COLO829 (cell line): ENCODE results near the gene ZNF599.
"Not testable (repeated sequence)": the region's sequence is repeated elsewhere in the genome, so short reads cannot be mapped to it uniquely, and the experiment has no call there.

Source experiments
- DNase-seq: peaks from one replicate; pipeline ENCODE4 v3.0.0; 2012; ENCODE audit warnings: low spot score

The ZNF599 gene

GRCh38 chr19:34772697-34773554 lies at the start of gene ZNF599:
Gene ZNF599 (minus strand): TSS chr19:34773215. CDS start chr19:34772841, 374 bp downstream.
- peak; percentile 61 for DNase-seq

GRCh38 chr19:34818270-34818669 lies 45.3 kb upstream of the ZNF599 start:
- no peak for DNase-seq

DNA sequence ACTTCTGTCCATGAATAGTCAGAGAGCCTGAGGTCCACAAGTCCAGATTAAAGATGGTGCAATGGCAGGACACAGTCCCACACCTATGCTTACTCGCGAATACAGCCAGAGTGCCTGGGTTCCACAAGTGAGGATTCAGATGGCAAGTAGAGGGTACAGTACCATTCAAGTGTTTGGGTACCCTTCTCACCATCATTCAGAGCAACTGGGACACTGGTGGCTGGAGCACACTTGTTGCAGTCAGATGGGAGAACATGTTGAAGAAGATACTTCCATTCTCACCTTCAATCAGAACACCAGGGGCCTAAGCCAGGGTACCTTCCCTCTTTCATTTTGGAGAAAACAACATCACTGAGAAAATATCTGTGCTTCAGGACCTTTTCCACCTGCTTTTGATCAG lies 43.7 kb upstream of the ZNF599 start:
- no peak for DNase-seq

DNA sequence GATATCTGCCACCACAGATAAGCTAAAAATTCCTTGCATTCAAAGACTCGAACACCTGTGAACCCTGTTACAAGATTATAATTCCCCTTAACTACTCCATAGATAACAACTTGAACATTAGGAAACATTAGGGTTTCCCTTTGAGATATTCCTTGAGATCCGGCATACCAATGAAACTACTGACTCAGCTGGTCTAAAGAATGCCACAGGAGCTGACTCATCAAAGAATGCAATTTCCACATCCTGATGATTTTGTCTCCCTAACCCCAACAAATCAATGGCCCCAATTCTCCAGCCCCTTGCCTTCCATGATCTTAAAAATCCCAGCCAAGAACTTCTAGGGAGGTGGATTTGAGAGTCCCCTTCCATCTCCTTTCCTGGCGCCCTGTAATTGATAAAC lies 35.6 kb upstream of the ZNF599 start:
- DNase-seq = no peak

- DNase-seq = no peak
Observed at GRCh38 chr19:34806976-34807860, 34.2 kb upstream of the ZNF599 start.

DNA sequence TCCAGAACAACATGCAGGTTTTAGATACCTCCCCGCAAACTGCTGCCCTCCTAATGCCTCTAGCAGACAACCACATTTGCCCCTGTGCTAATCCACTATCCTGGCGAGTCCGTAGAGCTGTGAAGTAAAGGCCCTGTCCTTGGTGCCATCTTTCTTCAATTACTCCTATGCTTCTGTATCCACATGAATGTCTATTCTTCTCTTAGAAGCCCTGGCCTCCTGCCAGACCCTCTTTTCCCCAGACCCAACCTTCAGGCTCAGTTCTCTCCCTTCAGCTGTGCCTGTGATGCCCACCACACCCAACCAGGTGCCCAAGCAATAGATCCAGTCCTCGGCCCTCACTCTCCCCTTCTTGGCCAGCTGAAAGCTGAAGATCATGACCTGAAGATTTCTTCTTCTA lies 31.1 kb upstream of the ZNF599 start:
- DNase-seq = no peak

DNA sequence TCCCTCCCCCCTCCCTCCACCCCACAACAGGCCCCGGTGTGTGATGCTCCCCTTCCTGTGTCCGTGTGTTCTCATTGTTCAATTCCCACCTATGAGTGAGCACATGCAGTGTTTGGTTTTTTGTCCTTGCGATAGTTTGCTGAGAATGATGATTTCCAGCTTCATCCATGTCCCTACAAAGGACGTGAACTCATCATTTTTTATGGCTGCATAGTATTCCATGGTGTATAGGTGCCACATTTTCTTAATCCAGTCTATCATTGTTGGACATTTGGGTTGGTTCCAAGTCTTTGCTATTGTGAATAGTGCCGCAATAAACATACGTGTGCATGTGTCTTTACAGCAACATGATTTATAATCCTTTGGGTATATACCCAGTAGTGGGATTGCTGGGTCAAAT lies 23.9 kb upstream of the ZNF599 start:
- not testable (repeated sequence) for DNase-seq

DNA sequence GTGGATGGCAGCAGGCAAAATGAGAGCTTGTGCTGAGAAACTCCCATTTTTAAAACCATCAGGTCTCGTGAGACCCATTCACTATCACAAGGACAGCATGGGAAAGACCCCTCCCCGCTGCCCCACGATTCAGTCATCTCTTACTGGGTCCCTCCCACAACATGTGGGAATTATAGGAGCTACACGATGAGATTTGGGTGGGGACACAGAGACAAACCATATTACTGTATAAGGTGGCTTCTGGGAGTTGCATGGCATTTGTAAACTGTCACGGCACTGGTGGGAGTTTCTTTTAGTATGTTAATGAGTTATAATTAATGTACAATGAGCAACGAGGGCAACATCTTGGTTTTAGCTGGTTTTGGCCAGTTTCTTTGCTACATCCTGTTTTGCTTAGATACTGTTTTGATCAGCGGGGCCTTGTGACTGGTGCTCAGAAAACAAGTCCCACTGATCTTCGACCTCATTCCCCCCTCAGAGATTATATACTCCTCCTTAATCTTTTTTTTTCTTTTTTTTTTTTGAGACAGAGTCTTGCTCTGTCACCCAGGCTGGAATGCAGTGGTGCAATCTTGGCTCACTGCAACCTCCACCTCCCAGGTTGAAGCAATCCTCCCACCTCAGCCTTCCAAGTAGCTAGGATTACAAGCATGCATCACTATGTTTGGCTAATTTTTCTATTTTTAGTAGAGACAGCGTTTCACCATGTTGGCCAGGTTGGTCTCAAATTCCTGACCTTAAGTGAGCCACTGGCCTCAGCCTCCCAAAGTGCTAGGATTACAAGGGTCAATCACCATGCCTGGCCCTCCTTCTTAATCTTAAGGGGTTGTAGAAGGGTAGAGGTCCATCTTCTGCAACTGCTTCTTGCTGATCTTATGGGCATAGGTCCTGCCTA lies 21.3 kb upstream of the ZNF599 start:
- DNase-seq = no peak

- no peak for DNase-seq
Observed at GRCh38 chr19:34793565-34793964, 20.6 kb upstream of the ZNF599 start.

DNA sequence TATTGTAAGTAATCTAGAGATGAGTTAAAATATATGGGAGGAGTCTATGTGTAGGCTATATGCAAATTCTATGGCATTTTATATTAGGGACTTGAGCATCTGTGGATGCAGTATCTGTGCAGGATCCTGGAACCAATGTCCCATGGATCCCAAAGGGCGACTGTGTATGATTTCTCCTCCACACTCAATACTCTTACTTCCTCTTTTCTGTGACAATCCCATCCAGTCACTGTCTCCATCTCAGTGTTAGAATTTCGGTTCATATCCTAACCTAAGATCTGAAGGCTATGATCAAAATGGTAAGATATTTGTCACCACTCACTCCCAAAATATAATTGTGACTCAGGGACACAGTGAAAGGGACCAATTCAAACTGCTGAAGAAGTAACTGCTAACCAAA lies 15.1 kb upstream of the ZNF599 start:
- no peak for DNase-seq

GRCh38 chr19:34787059-34787824 lies 14.2 kb upstream of the ZNF599 start:
- no peak for DNase-seq

DNA sequence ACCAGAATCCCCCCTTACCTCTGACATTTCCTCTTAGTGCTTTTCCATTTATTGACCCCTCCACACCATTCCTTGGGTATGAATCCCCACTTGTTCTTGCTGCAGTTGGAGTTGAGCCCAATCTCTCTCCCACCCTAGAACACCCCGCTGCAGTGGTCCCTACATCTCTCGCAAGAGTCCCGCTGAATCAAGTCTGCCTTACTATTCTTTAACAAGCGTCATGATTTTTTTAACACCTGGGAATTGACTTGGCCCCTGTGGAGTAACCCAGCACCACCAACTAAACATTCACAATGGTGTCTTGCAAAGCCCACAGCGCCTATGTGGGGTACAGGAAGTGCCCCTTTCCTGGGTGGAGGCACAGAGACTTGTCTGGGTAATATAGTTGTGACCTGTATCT lies 13.2 kb upstream of the ZNF599 start:
- no peak for DNase-seq

DNA sequence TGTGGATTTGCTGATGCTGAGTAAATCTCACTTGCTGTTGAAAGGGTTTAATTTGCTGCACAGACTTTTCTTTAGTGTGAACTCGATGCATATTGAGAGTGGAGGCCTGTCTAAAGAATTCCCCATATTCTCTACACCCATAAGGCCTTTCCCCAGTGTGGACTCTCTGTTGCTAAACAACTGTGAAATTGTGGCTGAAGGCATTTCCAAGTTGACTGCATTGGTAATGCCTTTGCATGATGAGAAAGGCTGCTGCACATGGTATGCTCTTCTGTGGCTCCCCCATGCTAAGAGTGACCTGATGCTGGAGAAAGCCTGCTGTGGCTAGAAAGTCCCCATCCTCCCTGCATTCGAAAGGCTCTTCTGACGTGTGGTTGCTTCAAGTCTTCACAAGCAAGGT lies 6.6 kb upstream of the ZNF599 start:
- DNase-seq = no peak

- no peak for DNase-seq
Observed at GRCh38 chr19:34778342-34778741, 5.3 kb upstream of the ZNF599 start.

DNA sequence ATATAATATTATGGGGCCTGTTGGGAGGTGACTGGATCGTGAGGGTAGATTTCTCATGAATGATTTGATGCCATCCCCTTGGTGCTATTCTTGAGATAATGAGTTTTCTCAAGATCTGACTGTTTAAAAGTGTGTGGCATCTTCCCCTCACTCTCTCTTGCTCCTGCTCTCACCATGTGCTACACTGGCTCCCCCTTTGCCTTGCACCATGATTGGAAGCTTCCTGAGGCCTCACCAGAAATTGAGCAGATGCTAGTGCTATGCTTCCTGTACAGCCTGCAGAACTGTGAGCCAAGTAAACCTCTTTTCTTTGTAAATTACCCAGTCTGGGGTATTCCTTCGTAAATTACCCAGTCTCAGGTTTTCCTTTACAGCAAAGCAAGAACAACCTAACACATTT lies 1.8 kb upstream of the ZNF599 start:
- no peak for DNase-seq

DNA sequence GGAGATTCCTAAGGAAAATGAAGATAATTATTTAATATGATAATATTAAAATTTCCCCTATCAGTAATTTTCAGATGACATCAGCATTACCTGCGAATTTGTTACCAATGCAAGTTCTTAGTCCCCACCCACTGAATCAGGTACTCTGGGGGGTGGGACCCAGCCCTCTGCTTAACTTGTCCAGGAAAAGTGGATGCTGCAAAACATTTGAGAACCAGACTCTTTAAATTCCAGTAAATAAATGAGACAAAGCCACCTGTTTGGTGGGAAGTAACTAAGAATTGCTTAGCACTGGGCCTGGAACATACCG lies 495 bp upstream of the ZNF599 start:
- DNase-seq = no peak

DNA sequence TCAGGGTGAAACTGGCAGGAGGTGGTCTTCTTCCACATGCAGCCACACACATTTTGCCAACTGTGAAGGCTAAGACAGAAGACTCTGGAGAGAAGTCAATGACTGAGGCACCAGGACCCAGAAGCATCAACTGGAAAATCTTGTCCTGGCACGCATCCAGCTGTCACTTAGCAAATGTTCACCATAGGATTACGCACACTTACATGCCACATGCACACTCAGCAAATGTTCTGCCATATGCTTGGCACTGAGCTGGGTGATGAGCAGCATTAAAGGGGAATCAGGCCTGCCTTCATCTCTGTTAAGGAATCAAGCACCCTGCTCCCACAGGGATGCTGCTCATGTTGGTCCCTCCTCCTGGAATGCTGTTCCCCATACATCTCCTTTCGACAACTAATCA lies 5.1 kb downstream of the ZNF599 start:
- DNase-seq = no peak

GRCh38 chr19:34766386-34766785 lies 6.6 kb downstream of the ZNF599 start:
- no peak for DNase-seq

DNA sequence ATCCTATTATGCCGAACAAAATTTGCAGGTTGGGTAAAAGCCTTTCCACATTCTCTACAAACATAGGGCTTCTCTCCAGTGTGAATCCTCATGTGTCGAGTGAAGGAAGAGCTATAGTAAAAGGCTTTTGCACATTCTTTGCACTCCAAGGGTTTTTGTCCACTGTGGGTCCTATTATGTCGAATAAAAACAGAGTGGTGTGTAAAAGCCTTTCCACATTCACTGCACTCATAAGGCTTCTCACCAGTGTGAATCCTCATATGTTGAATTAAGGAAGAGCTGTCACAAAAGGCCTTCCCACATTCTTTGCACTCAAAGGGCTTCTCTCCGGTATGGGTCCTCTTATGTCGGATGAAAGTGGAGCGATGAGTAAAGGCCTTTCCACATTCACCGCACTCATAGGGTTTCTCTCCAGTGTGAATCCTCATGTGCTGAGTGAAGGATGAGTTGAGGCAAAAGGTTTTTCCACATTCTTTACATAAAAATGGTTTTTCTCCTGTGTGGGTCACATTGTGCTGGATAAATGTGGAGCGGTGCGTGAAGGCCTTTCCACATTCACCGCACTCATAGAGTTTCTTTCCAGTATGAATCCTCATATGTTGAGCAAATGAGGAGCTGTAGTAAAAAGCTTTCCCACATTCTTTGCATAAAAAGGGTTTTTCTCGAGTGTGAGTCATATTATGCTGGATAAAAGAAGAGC lies 13.6 kb downstream of the ZNF599 start:
- no peak for DNase-seq

DNA sequence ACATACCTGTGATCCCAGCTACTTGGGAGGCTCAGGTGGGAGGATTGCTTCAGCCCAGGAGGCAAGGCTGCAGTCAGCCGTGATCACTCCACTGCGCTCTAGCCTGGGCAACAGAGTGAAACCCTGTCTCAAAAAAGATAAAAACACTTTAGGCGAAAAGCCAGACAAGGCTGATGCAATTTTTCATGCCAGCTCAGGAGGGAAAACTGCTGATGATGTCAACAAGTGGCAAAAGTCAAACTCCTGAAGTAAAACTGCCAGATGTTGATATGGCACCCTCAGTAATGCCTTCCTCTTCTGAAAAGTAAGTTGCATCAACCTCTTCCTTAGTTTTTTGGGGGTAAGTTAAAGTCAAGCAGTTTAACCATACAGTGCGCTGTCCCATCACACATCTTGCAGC lies 15.6 kb downstream of the ZNF599 start:
- no peak for DNase-seq
